GM23338 (cell line): ENCODE results near the gene FRMD4A.

Source experiments
- CTCF ChIP-seq, 2 experiments: fragments of 200-600 bp in 1 of 2; sonication (generic) in 1 of 2; conservative IDR thresholded peaks; 2 replicates each; pipeline versions ENCODE4 v1.5.1 to v1.6.1; 2016 to 2017; ENCODE audit warnings: antibody characterized with exemption in 2 of 2, low read depth in 2 of 2, mild to moderate bottlenecking in 2 of 2, moderate library complexity in 1 of 2
- EZH2 ChIP-seq: fragments of 200-600 bp; sonication (generic); IDR thresholded peaks from one replicate; pipeline ENCODE4 v1.8.0; 2017; ENCODE audit warnings: antibody characterized with exemption, mild to moderate bottlenecking, low read depth; ENCODE audit not compliant: unreplicated experiment
- NANOG ChIP-seq: IDR thresholded peaks from 2 replicates; pipeline ENCODE4 v1.6.1; 2016; ENCODE audit warnings: antibody characterized with exemption, borderline replicate concordance
- POLR2AphosphoS5 ChIP-seq: IDR thresholded peaks from 2 replicates; pipeline ENCODE4 v1.6.1; 2016; ENCODE audit warnings: antibody characterized with exemption, low read depth
- REST ChIP-seq: IDR thresholded peaks from one replicate; pipeline ENCODE4 v1.6.1; 2018; ENCODE audit warnings: antibody characterized with exemption; ENCODE audit not compliant: unreplicated experiment

- TF ChIP-seq CTCF (conservative IDR thresholded peaks at IDR 0.05; ENCODE audit: low read depth in 2 of 2): peak; percentile 72 to 76
- no peak for TF ChIP-seq EZH2
- no peak for TF ChIP-seq POLR2AphosphoS5
- no peak for TF ChIP-seq NANOG
- no peak for TF ChIP-seq REST
Measured at GRCh38 chr10:14200698-14201544, 129.8 kb downstream of the FRMD4A start.
